HG02943 (cell line): Measurements from ENCODE around the gene PDE4D.

Experiments
- ATAC-seq: cut with Tn5 transposase; IDR thresholded peaks from one replicate; pipeline ENCODE4 v1.9.1; 2021; ENCODE audit warnings: mild to moderate bottlenecking, low read depth, moderate library complexity; ENCODE audit not compliant: unreplicated experiment

PDE4D gene

DNA sequence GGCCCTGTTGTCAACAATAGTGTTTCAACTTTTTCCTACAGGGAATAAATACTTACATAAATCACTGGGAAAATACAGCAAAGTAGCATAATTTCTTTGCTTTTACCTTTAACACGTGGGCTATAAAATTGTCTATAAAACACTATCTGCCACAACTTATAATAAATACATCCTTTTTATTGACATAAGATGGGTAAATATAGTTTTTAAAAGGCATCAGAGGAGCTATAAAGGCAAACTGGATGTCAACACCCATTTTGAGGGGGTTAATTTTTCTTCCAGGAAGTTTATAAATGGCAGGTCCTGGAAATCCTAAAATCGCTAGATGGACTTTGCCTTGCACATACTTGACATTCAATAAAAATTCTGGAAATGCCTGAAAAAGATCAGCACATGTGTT, 358.0 kb downstream of the PDE4D start:
- ATAC-seq, result no peak

DNA sequence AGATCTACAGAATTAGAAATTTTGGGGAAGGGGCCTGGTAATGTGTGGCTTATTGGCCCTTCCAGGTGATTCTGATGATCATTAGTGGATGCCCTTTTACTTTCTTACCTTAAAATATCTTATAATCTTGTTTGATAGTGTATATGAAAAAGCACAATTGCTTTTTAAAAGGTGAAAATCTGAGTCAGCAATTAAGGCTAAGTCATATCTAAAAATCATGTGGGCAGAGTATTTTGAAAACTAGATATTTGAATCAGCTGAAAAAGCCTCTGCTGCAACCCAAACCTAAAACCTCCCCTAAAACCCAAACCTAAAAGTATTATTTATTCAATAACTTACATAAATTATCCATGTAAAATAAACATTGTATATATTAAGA, 359.8 kb downstream of the PDE4D start:
- ATAC-seq, result no peak

DNA sequence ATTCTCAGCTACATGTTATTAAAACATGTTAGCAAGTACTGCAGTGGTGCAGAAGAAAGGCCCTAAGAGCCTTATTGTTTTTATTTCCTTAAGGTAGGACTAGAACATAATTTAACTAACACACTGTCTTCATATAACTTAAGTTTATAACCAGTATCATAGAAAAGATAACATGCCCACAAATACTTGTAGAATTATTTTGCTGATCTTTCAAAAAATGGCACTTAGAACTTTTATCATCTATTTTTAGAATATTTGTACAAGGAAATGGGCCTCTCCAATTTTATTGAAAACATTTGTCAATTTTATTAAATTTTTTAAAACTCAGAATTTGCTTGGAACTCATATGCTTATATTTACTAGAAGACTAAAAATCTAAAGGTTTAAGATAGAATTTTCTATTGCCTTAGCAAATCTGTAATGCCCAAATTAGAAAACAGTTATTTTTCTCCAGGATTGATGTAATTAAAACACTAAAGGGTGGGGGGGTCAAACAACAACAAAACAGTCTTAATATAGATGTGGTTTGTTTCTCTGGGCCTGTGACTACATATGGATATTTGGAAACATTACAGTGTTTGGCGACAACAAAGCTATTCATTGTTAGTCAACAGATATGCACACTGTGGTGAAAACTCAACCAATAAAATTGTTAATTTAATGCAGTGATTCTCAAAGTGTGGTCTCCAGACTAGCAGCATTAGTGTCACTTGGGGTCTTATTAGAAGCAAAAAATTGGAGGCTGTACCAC, 360.4 kb downstream of the PDE4D start:
- no peak for ATAC-seq

DNA sequence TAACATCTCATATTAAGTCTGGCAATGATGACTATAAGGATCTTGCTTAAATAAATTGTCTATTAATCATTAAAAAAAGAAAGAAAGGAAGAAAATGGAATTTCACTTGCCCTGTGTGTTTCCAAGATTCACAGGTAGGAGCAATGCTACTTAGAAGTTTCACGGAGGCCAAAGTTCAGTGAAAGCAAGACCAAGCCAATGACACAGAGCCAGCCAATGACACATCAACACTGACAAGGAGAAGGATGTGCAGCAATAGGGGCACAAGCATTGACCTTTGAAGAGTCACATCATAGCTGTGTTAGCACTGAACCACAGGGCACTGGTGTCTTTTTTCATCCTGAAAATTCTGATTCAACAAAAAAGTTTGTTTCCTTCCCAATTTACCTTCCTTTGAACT, 364.3 kb downstream of the PDE4D start:
- no peak for ATAC-seq

DNA sequence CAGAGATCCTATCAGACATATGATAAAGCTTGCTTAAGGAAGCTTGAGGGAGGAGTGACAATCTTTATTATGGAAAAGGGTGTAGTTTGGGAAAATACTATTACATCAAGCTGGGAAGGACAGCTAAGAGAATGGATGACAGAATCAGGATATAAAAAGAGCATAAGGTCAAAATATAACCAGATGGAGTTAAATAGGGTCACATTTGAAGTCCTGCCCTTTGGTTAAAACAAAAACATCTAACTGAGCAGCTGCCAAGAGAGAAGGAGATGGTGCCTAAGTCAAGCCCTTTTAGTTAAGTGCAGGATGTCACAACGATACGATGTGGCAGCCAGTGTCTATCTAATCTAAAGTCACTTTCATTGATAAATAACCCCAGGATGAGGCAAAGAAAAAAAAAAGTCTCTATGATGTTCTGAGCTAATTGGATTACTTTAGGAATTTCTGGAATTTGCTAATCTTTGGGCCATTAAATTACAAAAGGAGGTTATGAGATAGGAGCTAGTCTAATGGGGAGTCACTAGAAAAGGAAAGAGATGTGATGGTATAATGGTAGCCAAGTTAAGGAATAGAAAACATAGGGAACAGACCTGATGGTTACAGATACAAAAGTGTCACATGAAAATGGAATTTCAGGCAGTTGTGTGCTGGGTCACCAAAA, 365.2 kb downstream of the PDE4D start:
- no peak for ATAC-seq

DNA sequence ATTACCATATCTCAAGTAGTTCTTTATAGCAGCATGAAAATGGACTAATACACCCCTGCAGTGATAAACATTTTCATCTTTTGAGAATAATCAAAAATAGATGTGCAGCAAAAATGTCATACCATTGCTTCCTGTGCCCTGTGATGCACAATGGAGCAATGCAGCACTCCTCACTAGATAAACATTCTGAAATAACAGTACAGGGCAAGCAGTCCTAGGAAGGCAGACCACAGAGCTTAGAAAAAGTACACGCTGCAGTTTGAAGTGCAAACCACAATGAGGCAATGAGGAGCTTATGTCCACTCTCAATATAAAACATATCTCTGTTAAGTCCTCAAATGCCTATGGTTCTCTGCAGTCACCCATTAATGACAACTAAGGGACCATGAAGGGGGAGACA, 367.6 kb downstream of the PDE4D start:
- ATAC-seq, result no peak

DNA sequence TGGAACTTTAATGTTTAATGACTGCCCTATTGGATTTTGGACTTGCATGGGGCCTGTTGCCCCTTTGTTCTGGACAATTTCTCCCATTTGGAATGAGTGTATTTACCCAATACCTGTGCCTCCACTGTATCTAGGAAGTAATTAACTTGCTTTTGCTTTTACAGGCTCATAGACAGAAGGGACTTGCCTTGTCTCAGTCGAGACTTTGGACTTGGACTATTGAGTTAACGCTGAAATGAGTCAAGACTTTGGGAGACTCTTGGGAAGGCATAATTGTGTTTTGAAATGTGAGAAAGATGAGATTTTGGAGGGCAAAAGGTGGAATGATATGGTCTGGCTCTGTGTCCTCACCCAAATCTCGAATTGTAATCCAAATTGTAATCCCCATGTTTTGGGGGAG, 368.2 kb downstream of the PDE4D start:
- no peak for ATAC-seq

DNA sequence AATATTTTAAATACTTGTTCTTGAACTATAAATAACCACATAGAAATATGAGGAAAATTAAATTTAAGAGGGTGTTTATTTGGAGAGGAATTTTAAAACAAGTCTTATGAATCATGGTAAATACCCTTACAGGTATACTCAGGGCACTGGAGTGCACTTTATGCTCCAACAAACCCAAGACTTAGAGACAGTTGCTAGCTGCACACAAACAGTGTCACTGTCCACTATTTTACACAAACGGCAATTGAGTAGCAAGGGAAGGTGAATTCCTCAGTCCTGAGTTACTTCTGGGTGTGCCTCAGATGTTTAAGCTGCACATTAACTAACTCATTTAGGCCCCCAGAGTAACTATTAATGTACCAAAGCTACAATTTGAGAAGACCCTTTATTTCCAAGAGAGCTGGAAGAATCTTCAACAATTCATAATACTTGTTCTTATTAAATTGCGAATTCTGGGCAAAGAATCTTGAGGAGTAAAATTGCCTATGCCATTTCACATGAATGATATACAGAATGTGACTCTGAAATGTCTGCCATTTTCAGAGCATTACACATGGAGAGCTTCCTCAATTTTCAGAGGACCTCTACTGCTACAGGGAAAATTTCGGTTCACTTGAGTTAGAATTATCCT, 371.2 kb downstream of the PDE4D start:
- no peak for ATAC-seq

DNA sequence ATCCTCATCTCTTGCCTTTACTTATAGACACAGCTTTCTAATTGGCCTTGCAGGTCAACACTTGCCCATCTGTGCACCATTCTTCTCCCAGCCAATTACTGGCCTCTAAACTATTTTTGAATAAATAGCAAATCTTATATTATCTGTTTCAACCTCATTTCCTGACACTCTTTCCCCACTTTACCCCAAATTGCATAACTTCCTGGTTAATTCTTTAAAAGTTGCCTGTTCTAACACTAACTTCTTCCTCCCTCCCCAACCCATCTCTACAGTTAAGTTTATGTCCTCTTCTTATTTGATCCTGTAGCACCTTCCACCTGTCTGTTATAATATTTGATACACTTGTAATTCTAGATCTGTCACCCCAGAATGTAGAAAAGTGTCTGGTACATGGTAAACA, 372.1 kb downstream of the PDE4D start:
- ATAC-seq, result no peak

DNA sequence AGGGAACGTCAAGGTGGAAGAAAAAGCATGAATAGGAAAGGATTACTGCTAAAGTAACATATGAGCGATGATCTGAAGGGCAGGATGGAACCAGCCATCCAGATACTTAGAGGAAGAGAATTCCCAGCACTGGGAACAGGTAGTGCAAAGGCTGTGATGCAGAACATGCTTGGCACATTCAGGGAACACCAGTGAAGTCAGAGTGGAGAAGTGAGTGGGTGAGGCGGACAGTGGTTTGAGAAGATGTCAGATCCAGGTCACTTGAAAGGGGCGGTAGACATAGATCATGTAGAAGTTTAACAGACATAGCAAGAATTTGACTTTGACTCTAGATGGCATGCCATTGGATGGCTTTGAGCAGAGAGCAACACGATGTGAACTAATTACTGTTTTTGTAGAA, 374.2 kb downstream of the PDE4D start:
- ATAC-seq, result no peak

DNA sequence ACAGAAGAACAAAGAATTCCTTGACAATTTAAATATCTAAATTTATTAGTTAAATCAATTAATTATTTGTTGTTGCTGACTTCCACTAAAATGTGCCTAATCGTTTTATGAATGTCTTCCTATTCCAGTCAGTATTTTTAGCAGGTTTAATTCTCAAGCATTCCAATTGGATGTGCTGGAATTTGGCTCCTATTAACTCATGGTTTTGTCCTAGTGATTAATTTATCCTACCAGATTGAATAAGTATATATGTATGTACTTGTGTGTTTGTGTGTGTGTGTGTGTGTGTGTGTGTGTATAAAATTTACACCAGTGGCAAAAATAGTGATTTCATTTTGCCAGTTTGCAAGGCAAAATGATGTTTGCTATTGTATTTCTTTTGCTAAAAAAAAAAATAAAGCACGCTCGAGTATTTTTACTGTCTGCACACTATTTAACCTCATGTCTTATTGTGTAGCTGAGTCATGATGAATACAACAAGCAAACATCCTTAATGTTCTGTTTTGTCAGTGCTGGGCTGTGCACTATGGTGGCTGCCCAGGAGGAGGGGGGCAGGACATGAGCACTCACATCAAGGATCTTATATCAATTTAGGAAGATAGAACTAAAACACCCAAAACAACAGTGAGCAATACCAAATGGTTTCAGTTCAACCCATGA, 375.5 kb downstream of the PDE4D start:
- ATAC-seq, result no peak

DNA sequence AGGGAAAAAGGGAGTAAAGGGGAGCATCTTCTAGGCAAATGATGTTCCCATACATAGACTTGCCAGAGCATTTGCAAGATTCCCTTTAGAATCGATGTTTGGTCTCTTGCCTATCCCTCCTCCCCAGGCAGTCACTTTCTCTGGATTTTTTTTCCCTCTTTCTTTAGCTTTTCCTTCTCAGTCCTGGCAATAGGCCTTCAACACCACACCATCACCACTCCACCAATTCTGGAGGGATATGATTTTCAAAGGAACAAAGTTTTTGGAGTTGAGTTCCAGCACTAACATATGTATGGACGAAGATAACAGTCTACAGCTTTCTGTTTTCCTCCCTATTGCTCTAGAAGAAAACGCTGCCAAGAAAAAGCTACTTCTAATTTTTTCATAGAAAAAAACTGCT, 377.4 kb downstream of the PDE4D start:
- no peak for ATAC-seq

DNA sequence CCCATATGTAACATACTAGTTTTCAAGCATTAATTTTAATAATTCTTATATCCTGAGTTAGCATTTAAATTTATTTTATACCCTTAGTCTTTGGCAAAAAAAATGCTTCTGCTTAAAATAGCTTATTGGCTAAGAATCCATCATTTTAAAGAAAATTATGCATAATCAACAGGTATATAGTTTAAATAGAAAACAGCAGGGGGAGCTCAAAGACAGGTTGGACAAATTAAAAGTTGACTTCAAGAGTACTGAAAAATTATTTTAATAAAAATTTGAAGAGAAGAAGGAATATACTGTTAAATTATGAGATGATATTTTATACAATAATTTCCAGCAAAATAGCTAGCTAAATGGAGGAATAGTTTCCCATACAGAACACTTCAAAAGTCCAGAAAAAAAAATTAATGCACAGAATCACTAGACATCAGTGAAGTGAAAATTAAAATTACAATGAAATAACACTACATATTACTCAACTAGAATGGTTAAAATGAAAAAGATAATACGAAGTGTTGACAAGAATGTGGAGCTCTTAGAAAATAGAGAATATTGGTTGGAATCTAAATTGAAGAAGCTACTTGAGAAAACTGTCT, 387.1 kb downstream of the PDE4D start:
- no peak for ATAC-seq

DNA sequence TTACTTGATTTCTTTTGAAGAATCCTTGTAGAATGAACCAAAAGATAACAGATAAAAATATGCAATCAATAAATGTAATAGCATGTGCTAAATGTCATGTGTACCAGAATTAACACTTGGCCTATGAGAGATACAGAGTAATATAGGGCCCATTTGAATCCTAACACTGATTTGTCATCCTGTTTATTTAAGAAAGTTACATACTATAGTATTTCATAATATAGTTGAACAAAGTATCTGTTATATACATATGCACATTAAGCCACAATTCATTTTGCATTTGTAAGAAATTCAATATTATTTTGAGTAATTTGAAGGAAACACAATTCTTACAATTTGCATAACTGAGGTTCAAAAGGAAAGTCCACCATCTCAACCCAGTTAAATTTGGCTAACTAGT, 389.5 kb downstream of the PDE4D start:
- no peak for ATAC-seq

DNA sequence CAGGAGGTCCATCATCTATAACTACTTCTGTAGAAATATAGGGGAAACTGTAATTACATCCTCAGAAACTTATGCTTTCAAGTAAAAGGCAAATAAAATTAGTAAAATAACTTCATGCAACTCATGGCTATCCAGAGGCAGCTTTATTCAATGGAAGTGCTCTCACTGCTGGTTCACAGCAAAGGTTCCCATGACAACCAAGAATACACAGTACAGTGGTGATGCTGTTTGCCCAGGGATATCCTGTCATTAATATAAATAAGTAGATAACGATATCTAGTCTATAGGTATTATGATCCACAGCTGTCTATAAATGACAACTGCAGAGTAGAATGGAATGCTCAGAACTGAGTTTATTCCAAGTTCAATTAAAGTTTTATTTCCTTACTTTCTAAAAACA, 390.3 kb downstream of the PDE4D start:
- no peak for ATAC-seq

DNA sequence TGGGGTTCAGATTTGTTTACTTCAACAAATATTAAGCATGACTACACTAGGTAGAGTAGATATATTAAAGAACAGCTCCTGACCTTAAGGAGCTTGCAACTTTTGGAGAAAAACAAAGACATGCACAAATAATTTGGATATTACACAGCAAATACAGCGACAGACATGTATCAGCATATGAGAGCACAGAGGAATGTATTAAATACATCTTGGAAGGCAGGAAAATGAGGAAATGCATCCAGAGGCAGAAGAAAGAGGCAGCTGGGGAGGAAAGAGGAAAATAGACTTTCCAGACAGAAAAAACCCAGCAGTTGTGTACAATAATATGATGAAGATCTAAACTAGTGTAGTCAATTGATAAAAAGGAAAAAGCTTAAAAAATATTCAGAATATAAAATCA, 392.2 kb downstream of the PDE4D start:
- no peak for ATAC-seq

DNA sequence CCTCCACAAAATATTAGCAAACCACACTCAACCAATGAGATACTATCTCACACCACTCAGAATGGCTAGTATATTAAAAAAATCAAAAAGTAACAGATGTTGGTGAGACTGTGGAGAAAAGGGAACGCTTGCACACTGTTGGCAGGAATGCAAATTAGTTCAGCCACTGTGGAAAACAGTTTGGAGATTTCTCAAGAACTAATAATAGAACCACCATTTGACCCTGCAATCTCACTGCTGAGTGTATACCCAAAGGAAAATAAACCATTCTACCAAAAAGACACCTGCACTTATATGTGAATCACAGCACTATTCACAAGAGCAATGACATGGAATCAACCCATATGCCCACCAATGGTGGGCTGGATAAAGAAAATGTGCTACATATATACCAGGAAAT, 393.5 kb downstream of the PDE4D start:
- ATAC-seq, result no peak

DNA sequence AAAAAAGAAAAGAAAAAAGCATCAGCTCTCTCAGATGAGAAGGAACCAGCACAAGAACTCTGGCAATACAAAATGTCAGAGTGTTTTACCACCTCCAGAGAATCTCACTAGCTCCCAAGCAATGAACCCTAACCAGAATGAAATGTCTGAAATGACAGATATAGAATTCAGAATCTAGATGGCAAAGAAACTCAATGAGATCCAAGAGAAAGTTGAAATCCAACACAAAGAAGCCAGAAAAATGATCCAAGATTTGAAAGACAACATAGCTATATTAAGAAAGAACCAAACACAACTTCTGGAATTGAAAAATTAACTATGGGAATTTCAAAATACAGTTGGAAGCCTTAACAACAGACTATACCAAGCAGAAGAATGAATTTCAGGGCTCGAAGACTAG, 396.3 kb downstream of the PDE4D start:
- no peak for ATAC-seq

DNA sequence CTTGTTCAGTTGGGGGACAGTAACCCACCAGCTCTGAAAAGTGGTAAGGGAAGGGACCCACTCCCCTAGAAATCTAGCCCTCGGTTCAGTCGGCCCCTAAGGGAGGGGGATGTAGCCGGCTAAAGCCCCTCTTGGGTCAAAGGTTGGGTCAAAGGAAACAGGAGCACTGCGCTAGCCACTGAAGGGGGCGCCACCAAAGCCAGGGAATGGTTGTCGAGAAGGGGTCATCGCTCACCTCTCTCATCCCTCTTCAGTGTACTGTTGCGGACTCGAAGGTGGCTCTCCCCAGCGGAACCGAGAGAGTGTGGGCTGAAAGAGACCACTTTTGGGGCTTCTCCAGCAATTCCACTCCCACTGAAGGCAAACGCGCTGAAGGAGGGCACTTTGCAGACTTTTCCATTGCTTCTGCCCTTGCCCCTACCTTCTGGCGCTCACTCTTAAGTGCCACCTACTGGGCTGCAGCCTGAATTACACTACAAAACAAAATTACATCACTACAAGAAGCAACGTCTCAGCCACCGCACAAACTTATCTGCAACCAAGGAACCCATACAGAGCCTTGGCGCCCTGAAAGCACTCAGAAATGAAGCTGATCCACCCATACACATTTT, 396.9 kb downstream of the PDE4D start:
- no peak for ATAC-seq

DNA sequence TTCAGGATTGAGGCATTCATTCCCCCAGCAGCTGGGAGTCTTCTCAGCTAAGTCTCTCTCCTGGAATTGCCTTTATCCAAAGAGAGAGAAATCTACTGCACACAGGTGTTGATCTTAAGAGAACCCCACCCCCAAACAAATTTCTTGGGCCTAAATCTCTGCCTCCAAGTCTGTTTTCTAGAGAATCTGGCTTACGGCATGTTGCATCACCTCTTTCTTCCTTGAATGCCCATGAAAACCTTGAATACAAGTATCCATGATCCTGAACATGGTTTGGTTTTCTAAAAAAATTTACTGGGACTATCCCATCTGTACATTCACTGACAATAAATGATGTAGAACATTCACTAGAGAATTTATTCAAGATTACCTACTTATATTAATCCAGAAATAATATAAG, 401.6 kb downstream of the PDE4D start:
- ATAC-seq, result no peak

DNA sequence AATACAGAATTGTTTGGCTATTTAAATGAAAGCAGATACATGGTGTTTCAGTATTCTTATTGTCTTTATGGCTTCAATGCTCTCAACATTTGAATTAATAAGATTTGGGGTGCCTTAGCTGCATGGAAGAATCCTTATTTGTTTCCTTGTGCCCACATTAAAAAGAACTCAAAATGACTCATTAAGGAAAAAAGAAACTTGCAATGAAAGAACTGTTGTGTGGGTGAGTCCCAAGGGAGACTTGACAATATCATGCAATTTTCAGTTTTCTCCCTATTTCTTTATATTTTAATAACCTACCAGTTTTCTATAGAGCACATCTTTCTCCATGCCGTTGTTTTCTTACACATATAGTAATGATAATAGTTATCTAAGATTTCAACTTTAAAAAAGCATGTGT, 404.0 kb downstream of the PDE4D start:
- no peak for ATAC-seq
